HG02798 (cell line): Measurements from ENCODE around the gene ARHGEF10L.

Experiments used
- ATAC-seq: cut with Tn5 transposase; IDR thresholded peaks from one replicate; pipeline ENCODE4 v1.9.1; 2021; ENCODE audit warnings: mild to moderate bottlenecking; ENCODE audit not compliant: unreplicated experiment, poor library complexity

ARHGEF10L gene

DNA sequence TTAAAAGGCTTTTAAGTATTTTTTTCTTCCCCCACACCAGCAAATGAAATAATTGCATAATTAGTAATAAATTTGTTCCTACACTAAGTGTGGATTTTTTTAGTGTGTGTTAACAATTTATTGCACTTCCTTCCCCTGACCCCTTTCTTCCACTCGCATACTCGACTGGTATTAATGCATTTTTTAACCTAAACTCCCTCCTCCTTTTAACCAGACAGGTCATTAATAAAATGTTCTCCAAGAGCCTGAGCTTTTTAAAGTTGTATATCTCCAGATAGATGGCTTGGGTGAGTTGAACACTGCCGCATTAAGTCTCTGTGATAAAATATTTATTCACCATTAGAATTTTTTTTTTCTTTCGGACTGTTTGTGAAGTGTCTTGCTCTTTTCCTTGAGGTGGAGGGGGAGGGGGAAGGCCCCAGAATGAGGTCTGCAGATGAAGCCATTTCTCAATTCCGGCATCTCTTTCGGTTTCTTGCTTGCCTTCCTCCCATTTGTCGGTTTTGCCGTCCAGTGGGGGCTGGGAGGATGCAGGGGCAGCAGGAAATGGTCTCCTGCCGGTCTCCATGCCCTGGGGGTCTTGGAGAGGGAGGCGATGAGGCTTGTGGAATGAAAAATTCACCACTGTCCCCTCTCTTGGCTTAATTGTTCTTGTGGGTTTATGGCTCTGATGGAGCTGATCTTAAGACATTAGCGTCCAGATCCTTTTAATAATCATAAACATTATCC lies 151.6 kb downstream of the ARHGEF10L start:
- ATAC-seq, result no peak

DNA sequence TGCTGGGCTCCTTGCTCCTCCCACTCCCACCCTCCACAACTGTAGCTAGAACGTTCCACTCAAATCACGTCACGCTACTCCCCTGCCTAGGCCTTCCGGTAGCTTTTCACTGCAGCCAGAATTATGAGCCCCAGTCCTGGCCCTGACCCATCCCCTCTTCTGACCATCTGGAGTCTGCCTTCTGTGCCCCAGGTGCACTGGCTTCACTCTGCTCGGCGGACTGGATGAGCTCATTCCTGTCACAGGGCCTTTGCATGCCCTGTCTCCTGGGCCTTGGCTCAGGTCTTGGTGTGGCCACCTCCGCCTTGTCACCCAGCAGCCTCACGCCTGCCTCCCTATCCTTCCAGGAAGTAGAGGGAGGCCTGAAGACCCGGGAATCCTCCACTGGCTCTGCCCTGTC lies 153.1 kb downstream of the ARHGEF10L start:
- ATAC-seq, result no peak

DNA sequence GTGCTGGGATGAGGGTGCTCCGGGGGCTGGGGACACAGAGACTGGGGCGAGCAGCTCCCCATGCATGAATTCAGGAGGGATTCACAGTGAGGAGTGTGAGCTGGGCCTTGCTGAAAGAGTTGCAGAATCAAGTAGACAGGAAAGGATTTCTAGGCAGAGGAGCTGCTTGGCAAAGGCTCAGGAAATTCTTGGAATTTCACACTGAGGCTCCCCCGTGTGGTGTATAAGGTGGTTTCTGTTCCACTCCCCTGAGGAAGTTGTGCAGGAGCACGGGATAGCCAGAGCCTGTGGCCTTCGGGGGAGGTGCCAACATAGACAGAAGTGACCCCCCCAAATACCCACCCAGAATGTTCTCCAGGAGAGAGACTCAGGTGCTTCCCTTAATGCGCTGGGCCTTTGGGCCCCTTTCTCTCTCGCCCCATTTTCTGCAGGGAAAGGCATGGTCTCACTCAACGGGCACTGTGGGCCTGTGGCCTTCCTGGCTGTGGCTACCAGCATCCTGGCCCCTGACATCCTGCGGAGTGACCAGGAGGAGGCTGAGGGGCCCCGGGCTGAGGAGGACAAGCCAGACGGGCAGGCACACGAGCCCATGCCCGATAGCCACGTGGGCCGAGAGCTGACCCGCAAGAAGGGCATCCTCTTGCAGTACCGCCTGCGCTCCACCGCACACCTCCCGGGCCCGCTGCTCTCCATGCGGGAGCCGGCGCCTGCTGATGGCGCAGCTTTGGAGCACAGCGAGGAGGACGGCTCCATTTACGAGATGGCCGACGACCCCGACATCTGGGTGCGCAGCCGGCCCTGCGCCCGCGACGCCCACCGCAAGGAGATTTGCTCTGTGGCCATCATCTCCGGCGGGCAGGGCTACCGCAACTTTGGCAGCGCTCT lies 157.2 kb downstream of the ARHGEF10L start:
- ATAC-seq, result no peak

DNA sequence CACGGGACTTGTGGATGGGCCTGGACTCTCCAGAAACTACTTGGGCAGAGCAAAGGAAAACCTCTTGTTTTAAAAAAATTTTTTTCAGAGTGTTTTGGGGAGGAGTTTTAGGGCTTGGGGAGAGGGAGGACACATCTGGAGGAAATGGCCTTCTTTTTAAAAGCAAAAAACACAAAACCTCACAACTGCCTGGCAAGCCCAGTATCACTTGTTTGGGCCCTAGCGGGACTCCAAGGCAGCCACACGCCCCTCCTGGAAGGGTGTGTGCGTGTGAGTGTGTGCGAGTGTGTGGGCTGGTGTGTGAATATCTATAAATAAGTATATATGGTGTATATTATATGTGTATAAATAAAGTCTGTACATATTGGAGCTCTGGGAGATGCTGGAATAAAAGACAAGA lies 158.0 kb downstream of the ARHGEF10L start:
- ATAC-seq, result no peak

DNA sequence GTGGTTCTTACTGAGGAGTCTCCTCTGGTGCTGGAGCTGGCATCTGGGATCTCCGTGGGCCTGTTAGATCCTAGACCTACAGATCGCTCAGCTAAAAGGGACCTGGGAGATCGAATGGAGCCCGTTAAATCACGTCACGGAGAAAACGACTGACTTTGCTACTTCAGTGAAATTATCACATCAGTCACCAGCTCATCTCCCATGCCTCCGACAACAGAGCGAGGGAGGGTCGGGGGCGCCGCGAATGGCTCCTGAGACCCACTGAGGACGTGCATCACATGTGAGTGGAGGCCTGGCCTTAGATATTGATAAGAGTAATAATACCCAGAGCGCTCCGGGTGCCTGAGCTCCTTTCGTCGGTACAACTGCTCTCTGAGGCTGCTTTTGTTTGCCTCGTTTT lies 160.1 kb downstream of the ARHGEF10L start:
- no peak for ATAC-seq

DNA sequence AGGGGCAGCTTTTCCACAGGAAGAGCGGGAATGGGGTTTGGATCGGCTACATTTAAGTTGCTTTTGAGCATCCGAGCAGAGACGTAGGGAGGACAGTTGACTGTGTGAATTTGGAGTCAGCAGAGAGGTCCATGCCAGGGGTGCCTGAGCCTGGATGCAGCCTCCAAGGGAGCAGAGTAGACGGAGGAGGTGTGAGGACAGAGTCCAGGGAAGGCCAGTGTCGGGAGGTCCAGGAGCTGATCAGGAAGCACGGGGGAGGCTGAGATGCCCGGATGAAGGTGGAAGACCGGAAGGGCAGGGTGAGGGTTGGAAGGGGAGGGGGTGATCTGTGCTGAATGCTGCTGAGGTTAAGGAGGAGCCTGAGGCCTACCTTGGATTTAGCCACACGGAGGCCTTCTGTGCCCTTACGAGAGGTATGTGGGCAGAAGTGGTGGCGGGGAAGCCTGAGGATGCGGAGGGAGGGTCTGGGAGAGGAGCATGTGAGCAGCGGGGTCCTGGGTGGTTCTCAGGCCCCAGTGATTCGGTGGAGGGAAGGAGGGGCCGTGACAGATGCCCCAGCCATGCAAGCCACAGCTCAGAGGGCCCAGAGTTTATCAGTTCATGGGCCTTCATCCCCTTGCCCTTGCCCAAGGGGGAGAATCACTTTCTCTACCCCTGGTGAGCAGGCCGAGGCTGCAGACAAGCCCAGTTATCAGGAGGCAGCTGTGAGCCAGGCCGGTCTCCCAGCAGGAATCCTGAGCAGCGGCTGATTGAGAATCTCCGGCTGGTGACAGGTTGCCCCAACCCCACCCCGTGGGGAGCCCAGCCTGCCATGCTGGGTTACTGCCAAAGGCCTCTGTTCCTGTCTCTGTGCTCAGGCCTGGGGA lies 161.7 kb downstream of the ARHGEF10L start:
- no peak for ATAC-seq

DNA sequence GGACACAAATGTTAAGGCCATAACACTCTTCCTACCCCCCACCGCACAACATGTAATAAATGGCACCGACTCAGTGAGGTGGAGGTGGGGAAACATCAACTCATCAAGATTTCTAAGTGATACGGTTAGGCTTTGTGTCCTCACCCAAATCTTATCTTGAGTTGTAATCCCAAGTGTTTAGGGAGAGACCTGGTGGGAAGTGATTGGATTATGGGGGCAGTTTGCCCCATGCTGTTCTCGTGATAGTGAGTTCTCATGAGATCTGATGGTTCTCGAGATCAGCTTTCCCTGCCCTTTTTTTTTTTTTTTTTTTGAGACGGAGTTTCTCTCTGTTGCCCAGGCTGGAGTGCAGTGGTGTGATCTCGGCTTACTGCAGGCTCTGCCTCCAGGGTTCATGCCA lies 164.7 kb downstream of the ARHGEF10L start:
- no peak for ATAC-seq

DNA sequence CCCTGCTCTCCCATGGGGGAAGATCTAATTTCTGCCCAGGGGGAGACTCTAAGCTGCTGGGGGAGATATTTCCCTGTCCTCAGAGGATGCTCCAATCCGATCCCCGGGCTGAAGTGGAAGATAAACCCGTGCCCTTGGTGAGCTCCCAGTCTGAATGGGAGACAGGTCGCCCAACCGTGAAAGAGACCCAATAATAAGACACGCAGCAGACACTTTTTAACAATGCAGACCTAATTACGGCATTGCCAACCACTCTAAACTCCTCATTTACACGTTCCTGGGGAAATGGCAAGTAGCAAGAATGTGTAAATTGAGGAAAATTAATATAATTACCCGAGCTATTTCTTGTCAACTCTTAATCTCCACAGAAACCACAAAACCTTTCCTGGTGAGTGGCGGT lies 166.9 kb downstream of the ARHGEF10L start:
- no peak for ATAC-seq

DNA sequence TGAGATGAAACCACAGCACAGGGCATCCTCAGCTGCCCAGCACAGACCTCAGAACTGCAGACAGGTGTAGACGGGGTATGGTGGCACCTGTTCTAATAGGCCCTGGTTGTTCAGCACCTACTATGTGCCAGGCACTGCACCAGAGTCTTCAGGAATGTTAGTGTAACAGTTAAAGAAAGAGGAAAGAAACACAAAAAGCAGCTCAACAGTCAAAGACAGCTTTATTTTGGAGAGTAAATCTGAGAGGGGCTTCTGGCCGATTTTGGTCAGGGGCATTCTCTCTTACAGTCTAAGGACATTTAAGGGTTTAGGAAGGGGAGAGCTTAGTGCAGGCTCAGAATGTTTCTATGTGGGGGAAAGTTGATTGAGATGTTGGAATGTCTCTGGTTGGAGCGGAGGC lies 170.5 kb downstream of the ARHGEF10L start:
- no peak for ATAC-seq

DNA sequence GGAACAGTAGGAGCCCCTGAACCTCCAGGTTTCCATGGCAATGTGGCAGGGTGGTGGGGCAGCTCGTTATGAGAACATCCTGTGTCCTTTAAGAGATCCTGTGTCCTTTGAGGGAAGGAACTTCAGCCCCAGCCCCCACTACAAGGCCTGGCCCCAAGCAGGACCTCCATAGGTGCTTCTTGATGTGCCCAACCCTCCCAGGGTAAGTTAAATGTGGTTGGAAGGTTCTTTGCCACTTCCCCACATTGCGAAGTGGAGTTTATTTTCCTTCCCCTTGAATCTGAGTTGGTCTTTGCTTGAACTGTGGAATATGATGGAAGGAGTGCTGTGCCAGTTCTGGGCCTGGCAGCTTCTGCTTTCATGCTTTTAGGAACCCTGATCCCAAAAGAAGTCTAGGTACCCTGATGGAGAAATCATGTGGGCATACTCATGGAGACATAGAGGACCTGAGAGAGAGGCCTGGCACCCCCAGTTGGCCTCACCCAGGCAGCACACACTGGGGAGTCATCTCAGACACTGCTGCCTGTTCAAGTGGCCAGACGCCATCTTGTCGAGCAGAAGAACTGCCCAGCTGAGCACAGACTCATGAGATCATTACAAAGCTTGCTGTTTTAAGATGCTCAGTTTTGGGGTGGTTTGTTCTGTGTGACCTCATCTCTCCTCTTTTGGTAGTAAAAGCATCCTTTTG lies 171.5 kb downstream of the ARHGEF10L start:
- no peak for ATAC-seq

DNA sequence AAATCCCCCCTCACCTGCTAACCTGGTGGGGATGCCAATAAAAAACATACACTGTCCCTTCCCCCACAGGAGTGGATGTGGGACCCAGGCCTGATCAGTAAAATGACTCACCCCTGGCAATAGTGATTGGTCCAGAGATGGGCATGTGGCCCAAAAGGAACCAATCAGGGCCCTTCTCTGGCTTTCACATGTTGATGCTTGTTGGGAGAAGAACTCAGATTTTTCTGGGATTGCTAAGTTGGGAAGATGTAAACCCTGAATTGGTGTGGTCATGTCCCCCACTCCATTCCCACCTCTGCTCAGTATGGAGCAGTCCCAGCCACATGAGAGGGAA lies 172.0 kb downstream of the ARHGEF10L start:
- no peak for ATAC-seq

DNA sequence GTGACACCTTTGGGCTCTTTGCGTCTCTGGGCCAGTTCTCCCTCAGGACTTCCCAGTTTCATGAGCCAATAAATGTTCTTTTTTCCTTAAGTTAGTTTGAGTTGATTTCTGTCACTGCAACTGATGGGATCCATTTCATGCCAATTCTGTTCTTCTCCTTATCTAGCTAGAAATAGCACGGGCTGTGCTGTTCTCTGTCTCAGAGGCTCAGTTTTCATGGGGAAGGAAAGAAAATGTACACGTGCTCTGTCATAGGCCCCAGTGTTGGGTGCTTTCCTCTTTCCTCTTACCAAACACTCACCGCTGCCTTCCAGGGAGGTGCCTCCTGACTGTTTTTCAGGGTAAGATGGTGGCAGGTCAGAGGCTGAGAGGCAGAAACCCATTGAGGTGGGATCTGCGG lies 172.4 kb downstream of the ARHGEF10L start:
- no peak for ATAC-seq

DNA sequence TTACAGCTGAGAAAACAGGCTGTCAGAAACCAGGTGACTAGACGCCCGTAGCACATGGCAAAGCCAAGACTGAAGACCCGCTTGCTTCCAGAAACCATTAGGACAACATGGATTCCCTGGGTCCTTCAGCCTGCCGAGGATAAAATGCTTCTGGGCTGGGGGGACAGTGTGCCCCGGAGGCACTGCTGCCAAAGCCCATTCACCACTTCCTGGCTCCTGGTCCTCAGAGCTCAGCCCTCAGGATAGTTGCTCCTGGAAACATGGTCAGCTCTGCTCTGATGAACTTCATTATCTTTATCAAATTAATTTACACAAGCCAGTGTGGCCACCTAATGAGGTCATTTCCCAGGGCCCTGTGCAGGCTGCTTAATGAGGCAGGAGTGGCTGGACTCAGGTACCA lies 174.5 kb downstream of the ARHGEF10L start:
- ATAC-seq, result no peak

DNA sequence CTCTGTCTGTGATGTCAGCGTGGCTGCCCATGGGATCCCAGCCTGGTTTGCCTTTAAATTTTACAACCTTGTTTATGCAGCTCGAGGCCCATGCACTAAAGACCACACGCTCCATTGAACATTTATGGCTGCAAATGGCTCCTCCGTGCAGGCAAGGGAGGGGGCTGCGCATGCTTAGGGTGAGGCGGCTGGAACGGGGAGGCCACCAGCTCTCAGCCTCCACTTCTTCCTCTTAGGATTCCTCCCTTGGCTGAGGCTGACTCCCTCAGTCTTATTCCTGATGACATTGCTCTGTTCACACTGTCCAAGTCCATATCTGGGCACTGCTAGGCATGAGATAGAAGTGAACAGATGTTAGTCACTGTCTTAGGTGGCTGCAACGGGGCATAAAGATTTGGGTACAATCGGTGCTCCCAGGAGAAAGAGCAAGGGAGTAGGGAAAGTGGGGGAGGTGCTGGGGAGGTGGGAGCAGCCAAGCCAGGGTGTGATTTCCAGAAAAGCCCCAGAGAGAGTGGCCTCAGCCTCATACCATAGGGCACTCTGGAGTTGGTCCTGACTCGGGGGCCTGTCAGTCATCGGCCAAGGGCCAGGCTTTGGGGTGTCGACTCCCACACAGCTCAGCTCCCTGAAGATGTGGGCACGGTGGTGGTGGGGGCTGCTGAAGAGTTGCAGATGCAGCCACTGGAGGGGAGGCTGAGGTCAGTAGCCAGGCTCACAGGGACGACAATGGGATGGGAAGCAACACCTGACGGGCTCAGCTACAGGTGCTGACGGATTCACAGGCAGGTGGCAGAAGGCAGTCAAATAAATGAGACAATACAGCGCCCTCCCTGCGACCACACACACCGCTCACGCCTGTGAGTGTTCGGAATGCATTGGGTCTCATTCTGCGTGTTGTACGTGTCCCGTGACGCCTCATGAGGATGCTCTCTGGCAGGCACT lies 178.4 kb downstream of the ARHGEF10L start:
- ATAC-seq, result no peak

DNA sequence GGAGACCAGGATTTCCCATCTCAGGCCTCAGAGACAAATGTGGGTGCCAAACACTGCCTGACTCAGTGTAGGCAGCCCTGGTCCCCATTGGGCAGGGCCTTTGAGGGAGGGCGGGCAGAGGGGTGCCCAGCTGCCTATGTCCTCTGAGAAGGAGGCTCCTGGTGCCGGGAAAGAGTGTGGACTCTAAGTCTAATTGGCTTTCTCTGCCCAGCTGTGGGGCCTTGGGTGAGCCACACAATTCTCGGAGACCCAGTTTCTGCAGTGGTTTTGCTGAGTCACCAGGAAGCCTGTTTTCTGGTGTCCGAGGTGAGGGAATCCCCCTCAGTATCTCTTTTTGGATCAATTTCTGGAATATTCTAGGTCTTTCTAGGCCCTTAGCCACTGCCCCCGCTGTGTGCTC lies 180.4 kb downstream of the ARHGEF10L start:
- ATAC-seq, result no peak

DNA sequence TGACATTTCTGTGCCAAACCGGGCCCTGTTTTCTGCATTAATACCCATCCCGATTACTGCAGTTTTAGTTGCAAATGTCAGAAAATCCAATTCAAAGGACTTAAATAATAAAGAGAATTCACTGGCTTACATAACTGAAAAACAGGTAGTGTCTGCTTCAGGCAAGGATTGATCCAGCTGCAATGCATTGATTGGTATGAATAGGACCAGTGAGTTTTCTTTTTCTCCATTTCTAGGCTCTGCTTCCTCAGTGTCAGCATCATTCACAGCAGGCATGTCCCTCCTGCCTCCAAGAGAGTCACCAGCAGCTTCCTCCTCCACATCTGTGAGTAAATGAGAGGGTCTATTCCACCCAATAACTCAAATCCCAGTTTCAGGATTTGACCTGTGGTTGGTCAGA lies 181.9 kb downstream of the ARHGEF10L start:
- no peak for ATAC-seq

DNA sequence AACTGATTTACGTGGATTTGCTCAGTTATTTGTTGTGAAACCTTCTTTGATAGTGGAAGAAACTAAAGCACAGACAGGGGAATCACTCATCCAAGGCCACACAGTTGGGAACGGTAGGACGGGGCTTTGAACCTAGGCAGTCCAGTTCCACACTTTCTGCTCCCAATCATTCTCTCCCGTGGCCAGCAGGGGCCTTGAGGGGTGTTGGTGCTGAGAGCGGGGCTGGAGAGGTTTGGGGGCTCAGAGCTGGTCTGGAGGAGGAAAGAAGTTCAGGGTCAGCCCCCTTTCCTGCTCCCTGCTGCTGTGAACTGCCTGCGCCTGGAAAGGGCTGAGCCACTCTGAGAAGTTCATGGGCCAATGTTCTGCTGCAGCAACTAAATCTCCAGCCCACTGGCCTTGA lies 184.2 kb downstream of the ARHGEF10L start:
- ATAC-seq, result no peak

DNA sequence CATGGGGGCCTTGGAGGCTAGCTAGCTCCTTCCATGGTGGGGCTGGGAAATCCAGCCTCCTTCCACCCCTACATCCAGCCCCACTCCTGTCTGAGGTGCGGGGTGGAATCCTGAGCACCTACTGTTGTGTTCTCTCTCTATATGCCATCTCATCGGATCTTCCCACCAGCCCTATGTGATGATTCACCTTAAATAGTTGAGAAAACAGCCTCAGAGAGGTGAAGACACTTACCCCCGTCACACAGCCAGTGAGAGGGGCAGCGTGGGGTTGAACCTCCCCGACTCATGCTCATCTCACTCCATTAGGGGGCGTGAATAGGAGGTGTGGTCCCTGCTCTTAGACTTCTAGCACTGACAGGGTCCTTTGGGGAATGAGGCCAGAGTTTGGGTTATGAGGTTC lies 184.7 kb downstream of the ARHGEF10L start:
- no peak for ATAC-seq

DNA sequence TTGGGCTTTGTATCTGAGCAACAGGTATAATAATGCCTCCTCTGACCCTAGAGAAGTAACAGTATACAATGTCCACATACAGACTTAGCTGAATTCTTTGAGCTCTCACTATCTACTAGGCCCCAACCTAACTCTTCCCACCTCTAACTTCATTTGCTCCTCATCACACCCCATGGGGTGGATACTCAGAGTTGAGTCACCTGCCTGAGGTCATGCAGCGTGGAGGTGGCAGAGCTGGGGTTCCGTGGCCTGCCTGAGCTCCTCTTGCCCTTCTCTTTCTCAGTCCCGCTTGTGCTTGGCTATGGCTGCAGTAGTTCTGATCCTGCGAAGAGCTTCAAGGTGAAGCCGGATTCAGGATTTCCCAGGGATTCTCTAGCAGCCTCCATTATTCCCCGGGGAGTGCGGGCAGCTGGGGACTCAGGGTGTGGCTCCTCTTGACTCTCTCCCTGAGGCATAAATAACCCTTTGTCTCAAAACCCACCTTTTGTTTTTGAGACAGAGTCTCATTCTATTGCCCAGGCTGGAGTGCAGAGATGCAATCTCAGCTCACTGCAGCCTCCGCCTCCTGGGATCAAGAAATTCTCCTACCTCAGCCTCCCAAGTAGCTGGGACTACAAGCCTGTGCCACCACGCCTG lies 185.7 kb downstream of the ARHGEF10L start:
- no peak for ATAC-seq
